HepG2 (cell line): ENCODE data around the gene CACNB4. TPM values are rescaled to one million over a fixed set of nuclear protein-coding genes. Genes with fewer than 3 reads are reported as not detected.

ENCODE experiments used
- ARNT2 ChIP-seq: sonication (generic); formaldehyde crosslinking; IDR thresholded peaks from 2 replicates; pipeline ENCODE4 v1.8.0; 2022; ENCODE audit warnings: mild to moderate bottlenecking, low read depth, missing genetic modification reagents, moderate library complexity
- BRCA1 ChIP-seq: sonication (generic); formaldehyde crosslinking; IDR thresholded peaks from 2 replicates; pipeline ENCODE4 v1.4.0; 2020; ENCODE audit warnings: missing genetic modification reagents
- CEBPG ChIP-seq: IDR thresholded peaks from 2 replicates; pipeline ENCODE4 v1.6.1; 2016
- EEA1 ChIP-seq: sonication (generic); formaldehyde crosslinking; IDR thresholded peaks from 2 replicates; pipeline ENCODE4 v1.5.1; 2020; ENCODE audit warnings: mild to moderate bottlenecking, missing genetic modification reagents, borderline replicate concordance
- FOXJ3 ChIP-seq: sonication (generic); formaldehyde crosslinking; IDR thresholded peaks from 2 replicates; pipeline ENCODE4 v1.4.0; 2020; ENCODE audit warnings: missing genetic modification reagents, mild to moderate bottlenecking, borderline replicate concordance
- HNRNPLL ChIP-seq: fragments of 200-400 bp; formaldehyde crosslinking; IDR thresholded peaks from 2 replicates; pipeline ENCODE4 v1.6.1; 2017; ENCODE audit warnings: mild to moderate bottlenecking, low read depth, low read length; ENCODE audit not compliant: poor library complexity, severe bottlenecking
- IRX3 ChIP-seq: sonication (generic); formaldehyde crosslinking; IDR thresholded peaks from 2 replicates; pipeline ENCODE4 v1.8.1; 2023; ENCODE audit warnings: mild to moderate bottlenecking, low read depth, missing genetic modification reagents, borderline replicate concordance
- JUN ChIP-seq: sonication (generic); formaldehyde crosslinking; IDR thresholded peaks from 2 replicates; pipeline ENCODE4 v1.4.0; 2020; ENCODE audit warnings: mild to moderate bottlenecking, missing genetic modification reagents
- KAT2B ChIP-seq: fragments of 150-350 bp; IDR thresholded peaks from 2 replicates; pipeline ENCODE4 v1.6.1; 2014; ENCODE audit warnings: low read depth, low read length, borderline replicate concordance
- MATR3 ChIP-seq: sonication (generic); formaldehyde crosslinking; IDR thresholded peaks from 2 replicates; pipeline ENCODE4 v1.4.0; 2020; ENCODE audit warnings: missing genetic modification reagents
- MYNN ChIP-seq: sonication (generic); formaldehyde crosslinking; IDR thresholded peaks from 2 replicates; pipeline ENCODE4 v1.4.0; 2020; ENCODE audit warnings: mild to moderate bottlenecking, low read depth, missing genetic modification reagents
- NCOA2 ChIP-seq: sonication (generic); formaldehyde crosslinking; IDR thresholded peaks from 2 replicates; pipeline ENCODE4 v1.8.0; 2022; ENCODE audit warnings: inconsistent platforms
- NFRKB ChIP-seq: fragments of 450-650 bp; IDR thresholded peaks from 2 replicates; pipeline ENCODE4 v1.6.1; 2017
- NFYB ChIP-seq: sonication (generic); formaldehyde crosslinking; IDR thresholded peaks from 2 replicates; pipeline ENCODE4 v1.4.0; 2020; ENCODE audit warnings: missing genetic modification reagents
- PHF5A ChIP-seq: IDR thresholded peaks from one replicate; pipeline ENCODE4 v1.6.1; 2018; ENCODE audit warnings: low read depth, missing genetic modification reagents; ENCODE audit not compliant: unreplicated experiment
- PTBP1 ChIP-seq: fragments of 200-400 bp; formaldehyde crosslinking; IDR thresholded peaks from 2 replicates; pipeline ENCODE4 v1.6.1; 2018; ENCODE audit warnings: low read length, low read depth; ENCODE audit not compliant: poor library complexity, severe bottlenecking
- SCMH1 ChIP-seq: sonication (generic); formaldehyde crosslinking; IDR thresholded peaks from 2 replicates; pipeline ENCODE4 v1.9.0; 2021; ENCODE audit warnings: missing genetic modification reagents, mild to moderate bottlenecking, borderline replicate concordance
- SKI ChIP-seq: fragments of 450-650 bp; IDR thresholded peaks from one replicate; pipeline ENCODE4 v1.6.1; 2018; ENCODE audit warnings: mild to moderate bottlenecking; ENCODE audit not compliant: partially characterized antibody
- TRIM22 ChIP-seq: fragments of 450-650 bp; IDR thresholded peaks from 2 replicates; pipeline ENCODE4 v1.6.1; 2017
- YEATS4 ChIP-seq: sonication (generic); formaldehyde crosslinking; IDR thresholded peaks from 2 replicates; pipeline ENCODE4 v1.4.0; 2020; ENCODE audit warnings: missing genetic modification reagents, borderline replicate concordance
- ZBTB38 ChIP-seq: sonication (generic); formaldehyde crosslinking; IDR thresholded peaks from 2 replicates; pipeline ENCODE4 v1.5.1; 2020; ENCODE audit warnings: mild to moderate bottlenecking, missing genetic modification reagents
- ZBTB42 ChIP-seq: sonication (generic); formaldehyde crosslinking; IDR thresholded peaks from 2 replicates; pipeline ENCODE4 v1.5.0; 2020; ENCODE audit warnings: mild to moderate bottlenecking, missing genetic modification reagents
- ZBTB7A ChIP-seq: sonication (generic); formaldehyde crosslinking; IDR thresholded peaks from 2 replicates; pipeline ENCODE4 v1.8.0; 2022; ENCODE audit warnings: mild to moderate bottlenecking, missing genetic modification reagents
- ZNF326 ChIP-seq: sonication (generic); formaldehyde crosslinking; IDR thresholded peaks from 2 replicates; pipeline ENCODE4 v1.4.0; 2020; ENCODE audit warnings: missing genetic modification reagents, borderline replicate concordance
- ZNF446 ChIP-seq: sonication (generic); formaldehyde crosslinking; IDR thresholded peaks from 2 replicates; pipeline ENCODE4 v1.5.0; 2020; ENCODE audit warnings: mild to moderate bottlenecking, missing genetic modification reagents
- ZNF564 ChIP-seq: sonication (generic); formaldehyde crosslinking; IDR thresholded peaks from 2 replicates; pipeline ENCODE4 v1.8.1; 2023; ENCODE audit warnings: mild to moderate bottlenecking, missing genetic modification reagents
- ZNF607 ChIP-seq: sonication (generic); formaldehyde crosslinking; IDR thresholded peaks from 2 replicates; pipeline ENCODE4 v1.5.1; 2020; ENCODE audit warnings: missing genetic modification reagents, mild to moderate bottlenecking, borderline replicate concordance
- polyA plus RNA-seq, 8 experiments: library from polyadenylated mRNA; depleted of rRNA in 3 of 8; stranded (reverse) in 7 of 8; unstranded in 1 of 8; fragments of >200 nt; fragmentation: Illumina TruSeq in 4 of 8; extraction: Trizol in 4 of 8; gene quantifications; 2 replicates each; pipeline versions ENCODE4 v1.2.1 to v1.2.3, GENCODE V29; 2011 to 2016; ENCODE audit warnings: low read depth in 4 of 8, missing spikeins in 1 of 8, mixed read lengths in 1 of 8; ENCODE audit not compliant: insufficient read depth in 1 of 8
- total RNA-seq, 5 experiments: library from RNA; depleted of rRNA; stranded (reverse); fragments of >200 nt; fragmentation: Illumina TruSeq; extraction: Trizol; gene quantifications; 2 replicates each; pipeline ENCODE4 v1.2.3, GENCODE V29; 2016; ENCODE audit warnings: low read depth in 1 of 5
- TF ChIP-seq, protein P1 (sequence below): sonication (generic); formaldehyde crosslinking; conservative IDR thresholded peaks from 2 replicates; pipeline ENCODE4 v1.4.0; 2020; ENCODE audit warnings: mild to moderate bottlenecking, missing genetic modification reagents, moderate library complexity

CACNB4 gene
- total and polyA plus RNA-seq, 2 of the 13 experiments (the other 11 are each of a cell fraction or from before 2014, with no cell fraction given) = 5.1 to 14.3 TPM

DNA sequence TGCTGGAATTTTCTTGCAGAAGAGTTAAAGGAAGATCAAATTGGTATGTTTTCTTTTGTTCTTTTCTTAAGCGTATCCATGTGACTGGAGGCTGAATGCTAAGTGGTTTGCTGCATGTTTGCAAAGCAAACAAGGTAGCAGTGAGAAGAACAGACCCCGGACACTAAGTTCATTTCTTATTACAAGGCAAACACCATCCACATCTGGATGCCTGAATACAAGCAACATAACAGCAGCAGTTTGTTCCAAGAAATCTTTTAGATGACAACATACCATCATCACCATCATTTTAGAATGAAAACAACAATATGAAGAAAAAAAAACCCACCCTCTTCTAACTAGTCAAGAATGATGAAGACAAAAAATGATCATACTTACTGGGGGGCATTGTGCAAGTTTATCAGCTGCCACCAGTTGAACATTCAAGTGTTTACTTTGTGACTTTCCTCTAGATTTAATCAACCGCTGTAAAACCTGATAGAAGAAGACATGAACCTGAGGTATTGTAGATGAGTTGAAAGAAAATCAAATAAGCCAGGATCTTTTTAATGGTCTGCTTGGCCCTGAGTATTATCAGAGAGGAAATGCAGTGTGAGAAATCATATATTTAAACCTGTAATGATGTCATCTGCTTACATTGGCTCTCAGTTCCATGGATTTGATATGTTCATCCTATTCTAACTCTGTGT lies 245.6 kb downstream of the CACNB4 start (continued):
- no peak for TF ChIP-seq ZNF446 (CRISPR knock-in tag)
- peak; percentile 32; the same call in 1 of the 2 replicates for TF ChIP-seq JUN (CRISPR knock-in tag)
- TF ChIP-seq YEATS4 (CRISPR knock-in tag) = no peak
- TF ChIP-seq SCMH1 = no peak
- TF ChIP-seq IRX3 (CRISPR knock-in tag) = no peak
- no peak for TF ChIP-seq BRCA1 (CRISPR knock-in tag)
- TF ChIP-seq HNRNPLL = no peak
- TF ChIP-seq ZNF607 (CRISPR knock-in tag) = no peak
- peak; percentile 99 for TF ChIP-seq ZBTB42 (CRISPR knock-in tag)
- TF ChIP-seq ZNF564 = no peak
- TF ChIP-seq MATR3 (CRISPR knock-in tag) = no peak
- TF ChIP-seq, protein P1, sequence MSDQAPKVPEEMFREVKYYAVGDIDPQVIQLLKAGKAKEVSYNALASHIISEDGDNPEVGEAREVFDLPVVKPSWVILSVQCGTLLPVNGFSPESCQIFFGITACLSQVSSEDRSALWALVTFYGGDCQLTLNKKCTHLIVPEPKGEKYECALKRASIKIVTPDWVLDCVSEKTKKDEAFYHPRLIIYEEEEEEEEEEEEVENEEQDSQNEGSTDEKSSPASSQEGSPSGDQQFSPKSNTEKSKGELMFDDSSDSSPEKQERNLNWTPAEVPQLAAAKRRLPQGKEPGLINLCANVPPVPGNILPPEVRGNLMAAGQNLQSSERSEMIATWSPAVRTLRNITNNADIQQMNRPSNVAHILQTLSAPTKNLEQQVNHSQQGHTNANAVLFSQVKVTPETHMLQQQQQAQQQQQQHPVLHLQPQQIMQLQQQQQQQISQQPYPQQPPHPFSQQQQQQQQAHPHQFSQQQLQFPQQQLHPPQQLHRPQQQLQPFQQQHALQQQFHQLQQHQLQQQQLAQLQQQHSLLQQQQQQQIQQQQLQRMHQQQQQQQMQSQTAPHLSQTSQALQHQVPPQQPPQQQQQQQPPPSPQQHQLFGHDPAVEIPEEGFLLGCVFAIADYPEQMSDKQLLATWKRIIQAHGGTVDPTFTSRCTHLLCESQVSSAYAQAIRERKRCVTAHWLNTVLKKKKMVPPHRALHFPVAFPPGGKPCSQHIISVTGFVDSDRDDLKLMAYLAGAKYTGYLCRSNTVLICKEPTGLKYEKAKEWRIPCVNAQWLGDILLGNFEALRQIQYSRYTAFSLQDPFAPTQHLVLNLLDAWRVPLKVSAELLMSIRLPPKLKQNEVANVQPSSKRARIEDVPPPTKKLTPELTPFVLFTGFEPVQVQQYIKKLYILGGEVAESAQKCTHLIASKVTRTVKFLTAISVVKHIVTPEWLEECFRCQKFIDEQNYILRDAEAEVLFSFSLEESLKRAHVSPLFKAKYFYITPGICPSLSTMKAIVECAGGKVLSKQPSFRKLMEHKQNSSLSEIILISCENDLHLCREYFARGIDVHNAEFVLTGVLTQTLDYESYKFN (CRISPR knock-in tag) = peak; percentile 82
- no peak for TF ChIP-seq TRIM22
- no peak for TF ChIP-seq MYNN
- no peak for TF ChIP-seq EEA1 (CRISPR knock-in tag)
- TF ChIP-seq NFYB (CRISPR knock-in tag) = peak; percentile 62
- peak; percentile 33; the same call in 1 of the 2 replicates for TF ChIP-seq NCOA2 (CRISPR knock-in tag)
- no peak for TF ChIP-seq KAT2B
- no peak for TF ChIP-seq ARNT2 (CRISPR knock-in tag)
- no peak for TF ChIP-seq ZBTB38
- TF ChIP-seq PHF5A (CRISPR knock-in tag) = no peak
- TF ChIP-seq ZBTB7A (CRISPR knock-in tag) = no peak
- TF ChIP-seq NFRKB = no peak
- TF ChIP-seq CEBPG (CRISPR knock-in tag) = peak; percentile 5; the same call in 1 of the 2 replicates
- TF ChIP-seq PTBP1 = no peak
- peak; percentile 50; the same call in 1 of the 2 replicates for TF ChIP-seq FOXJ3 (CRISPR knock-in tag)
- TF ChIP-seq SKI = peak; percentile 15
- TF ChIP-seq ZNF326 (CRISPR knock-in tag) = no peak
